BLaER1 treated with 17β-estradiol and CSF1 and Interleukin-3, amounts not matched to agents 10 nM and 100 nM (cell line): ENCODE results near the gene LSAMP.

Experiments used
- H3K27ac ChIP-seq, 11 experiments: shearing (Covaris generic); formaldehyde crosslinking; 2 replicates each; pipeline ENCODE4 v1.8.1; 2022
- H3K27me3 ChIP-seq, 11 experiments: shearing (Covaris generic); formaldehyde crosslinking; 2 replicates each; pipeline ENCODE4 v1.8.1; 2022
- H3K36me3 ChIP-seq, 11 experiments: shearing (Covaris generic); formaldehyde crosslinking; 2 replicates each; pipeline ENCODE4 v1.8.1; 2022
- H3K4me1 ChIP-seq, 10 experiments: shearing (Covaris generic); formaldehyde crosslinking; 2 replicates each; pipeline ENCODE4 v1.8.1; 2022
- H3K4me2 ChIP-seq, 11 experiments: shearing (Covaris generic); formaldehyde crosslinking; 2 replicates each; pipeline ENCODE4 v1.8.1; 2022
- H3K4me3 ChIP-seq, 10 experiments: shearing (Covaris generic); formaldehyde crosslinking; 2 replicates each; pipeline ENCODE4 v1.8.1; 2022
- H3K9ac ChIP-seq, 11 experiments: shearing (Covaris generic); formaldehyde crosslinking; 2 replicates each; pipeline ENCODE4 v1.8.1; 2022
- H3K9me3 ChIP-seq, 11 experiments: shearing (Covaris generic); formaldehyde crosslinking; replicated peaks in 1 of 11; 2 replicates each; pipeline ENCODE4 v1.8.1; 2022
- H4K20me1 ChIP-seq, 11 experiments: shearing (Covaris generic); formaldehyde crosslinking; 2 replicates each; pipeline ENCODE4 v1.8.1; 2022
- Cebpa-rat ChIP-seq, 11 experiments: shearing (Covaris generic); IDR thresholded peaks; 2 replicates each; pipeline ENCODE4 v1.8.1; 2022

The LSAMP gene

DNA sequence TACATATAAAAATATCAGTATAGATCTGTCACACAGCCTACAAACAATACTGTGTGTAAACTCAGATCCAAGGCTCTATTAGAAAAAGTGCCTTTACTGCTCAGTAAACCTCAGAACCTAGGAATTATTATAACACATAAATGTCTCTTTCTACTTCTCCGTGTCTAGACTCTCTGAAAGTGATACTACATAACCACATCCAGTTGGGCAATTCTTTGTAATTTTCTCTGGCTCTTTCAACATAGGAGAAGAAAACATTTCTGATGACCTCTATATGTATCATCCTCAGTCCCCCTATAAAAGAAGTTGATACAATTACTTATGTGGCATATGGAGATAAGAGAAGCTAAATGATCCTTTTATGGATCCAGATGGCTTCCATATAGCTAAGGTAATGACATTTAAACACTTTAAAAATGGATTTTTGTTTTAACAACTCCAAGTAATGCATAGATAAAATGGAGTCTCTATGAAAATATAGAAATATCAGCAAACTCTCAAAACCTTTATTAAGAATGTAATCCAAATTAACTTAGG is 104.5 kb downstream of the LSAMP start:
- Histone ChIP-seq H3K4me2 (no peak overlapping the region), H3K4me1 (no peaks in the 10 kb centered on the region), H3K4me3 (no peak overlapping the region), H4K20me1 (no peaks in the 10 kb centered on the region), H3K9ac (no peak overlapping the region), H3K27ac (no peak overlapping the region), H3K36me3 (no peaks in the 10 kb centered on the region), H3K9me3 (no peaks in the 10 kb centered on the region), H3K27me3 (no peaks in the 10 kb centered on the region)
- TF ChIP-seq Cebpa-rat (IDR thresholded peaks at IDR 0.05): no peak

DNA sequence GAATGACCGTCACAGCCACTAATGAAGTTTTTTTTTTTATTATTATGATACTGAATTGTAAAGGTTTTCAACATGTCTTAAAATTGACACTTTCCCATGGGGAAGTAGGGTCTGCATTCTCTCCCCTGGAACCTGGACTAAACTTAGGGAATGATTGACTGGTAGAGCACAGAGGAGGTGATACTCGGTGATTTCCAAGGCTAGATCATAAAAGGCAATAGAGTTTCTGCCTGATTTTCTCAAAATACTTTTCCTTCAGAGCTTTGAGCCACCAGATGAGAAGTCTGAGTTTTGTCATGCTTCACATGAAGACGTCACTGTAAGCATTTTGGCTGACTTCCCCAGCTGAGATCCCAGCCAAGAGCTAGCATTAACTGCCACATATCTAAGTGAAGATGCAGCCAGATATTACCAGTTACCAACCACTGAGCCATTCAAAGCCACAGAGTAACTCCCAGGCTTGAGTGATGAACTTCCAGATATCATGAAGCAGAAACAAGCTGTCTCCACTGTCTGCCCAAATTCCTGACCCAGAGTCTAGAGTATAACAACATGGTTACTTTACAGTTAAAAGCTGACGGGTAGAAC is 105.8 kb downstream of the LSAMP start:
- no peak for TF ChIP-seq Cebpa-rat (IDR thresholded peaks at IDR 0.05)
- Histone ChIP-seq H3K9ac (no peak overlapping the region), H4K20me1 (no peaks in the 10 kb centered on the region), H3K27ac (no peak overlapping the region), H3K9me3 (no peaks in the 10 kb centered on the region), H3K4me3 (no peak overlapping the region), H3K4me1 (no peaks in the 10 kb centered on the region), H3K4me2 (no peak overlapping the region), H3K27me3 (no peaks in the 10 kb centered on the region), H3K36me3 (no peaks in the 10 kb centered on the region)

DNA sequence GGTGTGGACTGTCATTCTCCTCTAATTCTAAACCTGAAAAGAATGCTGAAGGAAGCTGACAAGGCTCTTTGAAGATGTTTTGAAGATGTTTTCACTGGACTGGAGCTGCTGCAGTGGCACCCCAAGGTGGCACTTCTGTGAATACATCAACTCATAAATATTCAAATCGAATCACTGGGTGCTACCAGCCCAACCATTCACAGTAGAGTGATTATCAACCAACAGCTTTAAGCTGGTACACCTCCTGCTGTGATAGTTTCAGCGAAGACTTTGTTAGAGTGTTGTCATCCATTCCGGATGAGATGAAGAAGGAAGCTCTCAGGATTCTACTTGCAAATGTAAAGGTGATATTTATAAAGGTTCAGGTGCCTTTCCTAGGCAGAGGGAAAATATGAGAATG is 106.6 kb downstream of the LSAMP start:
- H3K27ac ChIP-seq: no peak overlapping the region
- H3K9me3 ChIP-seq: no peaks in the 10 kb centered on the region
- H4K20me1 ChIP-seq: no peaks in the 10 kb centered on the region
- no peaks in the 10 kb centered on the region for H3K27me3 ChIP-seq
- H3K4me2 ChIP-seq: no peak overlapping the region
- no peak overlapping the region for H3K9ac ChIP-seq
- H3K4me1 ChIP-seq: no peaks in the 10 kb centered on the region
- no peaks in the 10 kb centered on the region for H3K36me3 ChIP-seq
- TF ChIP-seq Cebpa-rat (IDR thresholded peaks at IDR 0.05): no peak
- no peak overlapping the region for H3K4me3 ChIP-seq

DNA sequence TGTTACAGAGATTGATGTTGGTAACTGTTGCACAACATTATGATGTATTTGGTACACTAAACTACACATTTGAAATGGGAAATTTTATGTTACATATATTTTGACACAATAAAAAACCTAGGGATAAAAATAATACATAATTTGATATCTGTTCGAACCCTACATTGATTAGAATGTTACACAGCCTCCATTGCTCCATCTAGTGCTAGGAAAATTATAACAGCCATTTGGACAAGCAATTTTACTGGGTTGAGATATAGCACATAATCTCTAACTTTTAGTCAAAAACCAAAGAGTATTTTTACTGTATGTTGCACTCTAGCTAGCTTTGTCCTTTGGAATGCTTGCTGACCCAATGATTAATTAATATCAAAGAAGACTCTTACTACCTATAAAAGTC is 108.1 kb downstream of the LSAMP start:
- Histone ChIP-seq H3K27ac (no peak overlapping the region), H3K27me3 (no peaks in the 10 kb centered on the region), H3K9me3 (peaks cover 2 to 10% (median 7%) of the 10 kb centered on the region in 11 experiments; a peak in 14 of 22 replicates), H3K4me1 (no peaks in the 10 kb centered on the region), H3K4me2 (no peak overlapping the region), H3K9ac (no peak overlapping the region), H3K4me3 (no peak overlapping the region), H3K36me3 (no peaks in the 10 kb centered on the region), H4K20me1 (no peaks in the 10 kb centered on the region)
- TF ChIP-seq Cebpa-rat (IDR thresholded peaks at IDR 0.05): no peak

DNA sequence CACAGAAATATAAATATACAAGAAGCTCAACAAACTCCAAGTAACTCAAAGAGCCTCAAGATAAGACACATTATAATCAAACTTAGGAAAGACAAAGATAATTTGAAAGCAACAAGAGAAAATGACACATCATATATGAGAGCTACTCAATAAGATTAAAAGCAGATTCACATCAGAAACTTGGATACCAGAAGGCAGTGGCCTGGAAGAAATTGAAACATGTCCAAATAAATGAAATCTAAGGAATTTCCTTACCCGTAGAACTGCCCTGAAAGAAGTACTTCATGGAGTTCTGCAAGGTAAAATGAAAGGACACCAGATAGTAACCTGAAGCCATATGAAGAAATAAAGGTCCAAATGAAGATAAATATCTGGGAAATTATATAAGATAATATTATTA is 113.9 kb downstream of the LSAMP start:
- Histone ChIP-seq H4K20me1 (no peaks in the 10 kb centered on the region), H3K9ac (no peak overlapping the region), H3K9me3 (peaks cover 7 to 21% (median 13%) of the 10 kb centered on the region in 11 experiments; a peak in 18 of 22 replicates), H3K4me1 (no peaks in the 10 kb centered on the region), H3K36me3 (no peaks in the 10 kb centered on the region), H3K4me2 (no peak overlapping the region), H3K27me3 (no peaks in the 10 kb centered on the region), H3K27ac (no peak overlapping the region), H3K4me3 (no peak overlapping the region)
- TF ChIP-seq Cebpa-rat (IDR thresholded peaks at IDR 0.05): no peak

DNA sequence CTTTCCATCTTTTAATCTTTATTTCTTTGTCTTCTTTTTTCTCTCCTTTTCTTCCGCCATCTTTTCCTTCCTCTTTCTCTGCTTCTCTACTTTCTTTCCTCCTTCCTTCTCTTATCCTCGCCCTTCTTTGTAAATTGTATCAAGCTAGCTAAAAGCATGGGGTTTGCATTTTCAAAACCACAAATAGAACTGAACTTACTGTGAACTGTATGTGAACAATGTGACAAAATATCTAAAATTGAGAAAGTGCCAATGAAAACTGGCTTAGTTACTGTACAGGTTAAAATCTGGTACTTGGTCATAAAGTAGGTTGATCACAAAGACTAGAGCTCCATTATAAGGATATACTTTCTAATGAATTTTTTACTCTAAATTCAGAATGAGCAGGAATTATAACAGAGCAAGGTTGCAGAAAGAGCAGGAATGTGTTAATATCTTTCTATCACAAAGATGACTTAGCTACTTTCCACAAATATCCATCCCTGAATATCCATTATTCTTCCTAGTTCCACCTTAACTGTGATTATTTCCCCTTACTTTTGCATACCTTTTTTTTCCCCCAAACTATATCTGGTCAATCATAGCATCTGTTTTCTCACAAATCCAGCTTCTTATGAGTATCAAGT is 122.4 kb downstream of the LSAMP start:
- Histone ChIP-seq H3K27ac (no peak overlapping the region), H3K9ac (no peak overlapping the region), H3K4me3 (no peak overlapping the region), H3K9me3 (no peaks in the 10 kb centered on the region), H3K27me3 (no peaks in the 10 kb centered on the region), H3K36me3 (no peaks in the 10 kb centered on the region), H3K4me2 (no peak overlapping the region), H4K20me1 (no peaks in the 10 kb centered on the region), H3K4me1 (no peaks in the 10 kb centered on the region)
- no peak for TF ChIP-seq Cebpa-rat (IDR thresholded peaks at IDR 0.05)

DNA sequence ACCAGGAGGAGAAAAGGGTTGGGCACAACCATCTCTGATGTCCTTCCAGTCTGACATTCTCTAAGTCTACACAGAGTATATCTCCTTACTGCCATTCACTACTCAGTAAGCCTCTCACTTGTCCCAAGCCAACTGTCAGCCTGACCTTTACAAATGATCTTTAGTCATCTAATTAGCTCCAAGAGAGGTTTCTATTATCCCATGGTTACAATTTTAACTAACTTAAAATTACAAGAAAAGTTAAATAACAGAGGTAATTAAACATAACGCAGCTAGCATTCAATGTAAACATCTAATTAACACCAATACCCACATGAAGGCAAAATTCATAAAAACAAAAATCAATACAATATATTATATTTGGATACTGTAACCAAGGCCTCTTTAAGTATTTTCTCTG is 126.9 kb downstream of the LSAMP start:
- TF ChIP-seq Cebpa-rat (IDR thresholded peaks at IDR 0.05): no peak
- H3K4me2 ChIP-seq: no peak overlapping the region
- no peaks in the 10 kb centered on the region for H3K27me3 ChIP-seq
- H3K27ac ChIP-seq: no peak overlapping the region
- no peaks in the 10 kb centered on the region for H3K9me3 ChIP-seq
- no peak overlapping the region for H3K9ac ChIP-seq
- H4K20me1 ChIP-seq: no peaks in the 10 kb centered on the region
- no peak overlapping the region for H3K4me3 ChIP-seq
- no peaks in the 10 kb centered on the region for H3K36me3 ChIP-seq
- no peaks in the 10 kb centered on the region for H3K4me1 ChIP-seq

DNA sequence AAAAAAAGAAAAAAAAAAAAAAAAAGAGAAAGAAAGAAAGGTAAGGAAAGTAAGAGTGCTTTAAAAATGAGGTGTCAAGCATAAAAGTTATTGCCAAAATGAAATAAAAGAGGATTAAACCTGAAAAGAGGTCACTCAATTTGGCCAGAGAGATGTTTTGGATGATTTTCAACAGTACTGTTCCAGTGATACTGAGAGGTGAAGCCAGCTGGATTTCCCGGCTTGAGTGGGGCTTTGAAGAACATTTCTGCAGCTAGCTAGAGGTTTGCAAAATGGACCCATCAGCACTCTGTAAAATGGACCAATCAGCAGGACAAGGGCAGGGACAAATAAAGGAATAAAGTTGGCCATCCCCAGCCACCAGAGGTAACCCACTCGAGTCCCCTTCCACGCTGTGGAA is 128.5 kb downstream of the LSAMP start:
- no peak for TF ChIP-seq Cebpa-rat (IDR thresholded peaks at IDR 0.05)
- Histone ChIP-seq H3K4me2 (no peak overlapping the region), H3K27ac (no peak overlapping the region), H3K36me3 (no peaks in the 10 kb centered on the region), H3K4me1 (no peaks in the 10 kb centered on the region), H4K20me1 (no peaks in the 10 kb centered on the region), H3K27me3 (no peaks in the 10 kb centered on the region), H3K9ac (no peak overlapping the region), H3K9me3 (no peaks in the 10 kb centered on the region), H3K4me3 (no peak overlapping the region)

DNA sequence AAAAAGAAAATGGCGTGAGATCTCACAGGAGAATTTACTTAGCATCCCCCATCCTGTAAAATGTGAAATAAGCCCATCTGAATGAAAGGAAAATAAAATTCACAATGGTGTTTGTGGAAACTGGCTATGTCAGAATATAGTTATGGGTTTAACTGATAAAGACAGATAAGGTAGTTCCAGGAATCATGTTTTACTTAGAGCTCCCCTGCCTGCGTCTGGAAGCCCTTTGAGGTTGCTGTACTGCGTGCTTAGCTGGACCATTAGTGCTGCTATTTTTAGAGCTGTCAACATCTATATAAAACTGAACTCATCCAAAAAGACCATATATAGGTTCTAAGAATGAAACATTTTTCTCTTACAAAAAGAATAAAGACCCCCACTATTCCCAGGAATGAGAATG is 130.8 kb downstream of the LSAMP start:
- Histone ChIP-seq H3K4me3 (no peak overlapping the region), H3K27ac (no peak overlapping the region), H3K9me3 (no peaks in the 10 kb centered on the region), H4K20me1 (no peaks in the 10 kb centered on the region), H3K9ac (no peak overlapping the region), H3K36me3 (no peaks in the 10 kb centered on the region), H3K4me1 (no peaks in the 10 kb centered on the region), H3K4me2 (no peak overlapping the region), H3K27me3 (no peaks in the 10 kb centered on the region)
- no peak for TF ChIP-seq Cebpa-rat (IDR thresholded peaks at IDR 0.05)

DNA sequence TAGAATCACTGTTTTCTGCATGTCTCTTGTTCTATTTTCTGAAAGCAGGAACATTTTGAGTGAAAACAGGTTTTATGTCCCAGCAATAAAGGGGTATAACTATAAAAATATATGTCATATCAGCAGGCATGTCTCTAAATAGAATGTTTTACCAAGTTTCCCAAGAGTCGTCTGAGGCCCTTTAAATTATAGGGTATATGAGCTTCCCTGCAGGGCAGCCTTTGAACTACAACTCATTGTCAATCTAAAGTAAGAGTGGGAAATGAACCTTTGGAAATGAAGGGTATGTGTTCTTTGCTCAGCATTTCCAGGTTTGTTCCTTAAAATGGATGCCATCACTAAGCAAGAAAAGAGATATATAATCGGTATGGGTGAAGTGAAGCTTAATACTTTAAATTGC is 138.6 kb downstream of the LSAMP start:
- Histone ChIP-seq H3K4me2 (no peak overlapping the region), H3K27me3 (no peaks in the 10 kb centered on the region), H3K36me3 (no peaks in the 10 kb centered on the region), H3K27ac (no peak overlapping the region), H3K4me1 (no peaks in the 10 kb centered on the region), H4K20me1 (no peaks in the 10 kb centered on the region), H3K9me3 (no peaks in the 10 kb centered on the region), H3K9ac (no peak overlapping the region), H3K4me3 (no peak overlapping the region)
- no peak for TF ChIP-seq Cebpa-rat (IDR thresholded peaks at IDR 0.05)
